NCI-H460 (cell line): ENCODE measurements around the gene PEAK1. TPM values are rescaled to one million over a fixed set of nuclear protein-coding genes. Genes with fewer than 3 reads are reported as not detected.
"Not testable (repeated sequence)": the region's sequence is repeated elsewhere in the genome, so short reads cannot be mapped to it uniquely, and the experiment has no call there.

Experiments used
- DNase-seq: peaks from one replicate; pipeline ENCODE4 v3.0.0-alpha.2; 2016; ENCODE audit warnings: low read depth; ENCODE audit errors: extremely low read depth
- total RNA-seq: library from RNA; depleted of rRNA; stranded (reverse); fragments of >200 nt; shearing (Covaris generic); gene quantifications from 2 replicates; pipeline ENCODE4 v1.2.3, GENCODE V29; 2014

Gene PEAK1
- total RNA-seq, 1 experiment from 2014 or later: 3.8 TPM

GRCh38 chr15:77312523-77312922, 107.4 kb downstream of the PEAK1 start:
- DNase-seq: no peak

- no peak for DNase-seq
Observed at GRCh38 chr15:77311618-77312398, 108.1 kb downstream of the PEAK1 start.

GRCh38 chr15:77311020-77311419, 108.9 kb downstream of the PEAK1 start:
- no peak for DNase-seq

GRCh38 chr15:77309392-77309791, 110.5 kb downstream of the PEAK1 start:
- no peak for DNase-seq

GRCh38 chr15:77305953-77306352, 114.0 kb downstream of the PEAK1 start:
- no peak for DNase-seq

- DNase-seq: no peak
Observed at GRCh38 chr15:77296773-77297337, 123.0 kb downstream of the PEAK1 start.

- DNase-seq: no peak
Observed at GRCh38 chr15:77295446-77295845, 124.5 kb downstream of the PEAK1 start.

- DNase-seq: no peak
Observed at GRCh38 chr15:77292969-77293558, 126.8 kb downstream of the PEAK1 start.

GRCh38 chr15:77291107-77291506, 128.8 kb downstream of the PEAK1 start:
- DNase-seq: no peak

GRCh38 chr15:77287385-77287784, 132.5 kb downstream of the PEAK1 start:
- DNase-seq: no peak

- no peak for DNase-seq
Observed at GRCh38 chr15:77285057-77285997, 134.6 kb downstream of the PEAK1 start.

GRCh38 chr15:77282333-77282732, 137.6 kb downstream of the PEAK1 start:
- no peak for DNase-seq

- no peak for DNase-seq
Observed at GRCh38 chr15:77276943-77277342, 143.0 kb downstream of the PEAK1 start.

- no peak for DNase-seq
Observed at GRCh38 chr15:77276096-77276495, 143.8 kb downstream of the PEAK1 start.

GRCh38 chr15:77273136-77273535, 146.8 kb downstream of the PEAK1 start:
- DNase-seq: not testable (repeated sequence)

- no peak for DNase-seq
Observed at GRCh38 chr15:77266708-77267386, 153.1 kb downstream of the PEAK1 start.

GRCh38 chr15:77255385-77255784, 164.5 kb downstream of the PEAK1 start:
- DNase-seq: no peak

- DNase-seq: no peak
Observed at GRCh38 chr15:77251662-77252061, 168.2 kb downstream of the PEAK1 start.

GRCh38 chr15:77247116-77247515, 172.8 kb downstream of the PEAK1 start:
- no peak for DNase-seq

GRCh38 chr15:77243716-77244401, 176.0 kb downstream of the PEAK1 start:
- no peak for DNase-seq
